ENCODE measurements around the gene GNS.

The GNS gene

GRCh38 chr12:64740646-64741045 is 18.6 kb downstream of the GNS start:
- no peaks in the 10 kb centered on the region for H3K27me3 ChIP-seq (replicated peaks; ENCODE audit: control insufficient read depth, insufficient read depth, low read length)
- H3K36me3 ChIP-seq (ENCODE audit: control insufficient read depth, insufficient read depth, low read length) = peaks cover 8% of the 10 kb centered on the region
- DNase-seq (ENCODE audit: extremely low read depth, insufficient read length) = no peak
- no peak overlapping the region for H3K4me3 ChIP-seq (replicated peaks; ENCODE audit: low read depth, low read length)
- TF ChIP-seq CTCF (IDR thresholded peaks at IDR 0.05; ENCODE audit: insufficient read depth, low read length, poor library complexity, severe bottlenecking) = no peak

- Histone ChIP-seq H3K36me3 (ENCODE audit: control insufficient read depth, insufficient read depth, low read length) (peaks cover 8% of the 10 kb centered on the region), H3K27me3 (replicated peaks; ENCODE audit: control insufficient read depth, insufficient read depth, low read length) (no peaks in the 10 kb centered on the region), H3K4me3 (replicated peaks; ENCODE audit: low read depth, low read length) (no peak overlapping the region)
- no peak for TF ChIP-seq CTCF (IDR thresholded peaks at IDR 0.05; ENCODE audit: insufficient read depth, low read length, poor library complexity, severe bottlenecking)
- DNase-seq (ENCODE audit: extremely low read depth, insufficient read length) = no peak
Measured at GRCh38 chr12:64739778-64740177, 19.4 kb downstream of the GNS start.

GRCh38 chr12:64737539-64737938 is 21.7 kb downstream of the GNS start:
- Histone ChIP-seq H3K36me3 (ENCODE audit: control insufficient read depth, insufficient read depth, low read length) (peaks cover 10% of the 10 kb centered on the region), H3K27me3 (replicated peaks; ENCODE audit: control insufficient read depth, insufficient read depth, low read length) (no peaks in the 10 kb centered on the region), H3K4me3 (replicated peaks; ENCODE audit: low read depth, low read length) (no peak overlapping the region)
- no peak for TF ChIP-seq CTCF (IDR thresholded peaks at IDR 0.05; ENCODE audit: insufficient read depth, low read length, poor library complexity, severe bottlenecking)
- DNase-seq (ENCODE audit: extremely low read depth, insufficient read length) = no peak

- no peak for DNase-seq (ENCODE audit: extremely low read depth, insufficient read length)
- TF ChIP-seq CTCF (IDR thresholded peaks at IDR 0.05; ENCODE audit: insufficient read depth, low read length, poor library complexity, severe bottlenecking) = no peak
- Histone ChIP-seq H3K36me3 (ENCODE audit: control insufficient read depth, insufficient read depth, low read length) (peaks cover 8% of the 10 kb centered on the region), H3K4me3 (replicated peaks; ENCODE audit: low read depth, low read length) (no peak overlapping the region), H3K27me3 (replicated peaks; ENCODE audit: control insufficient read depth, insufficient read depth, low read length) (no peaks in the 10 kb centered on the region)
Measured at GRCh38 chr12:64736771-64737170, 22.4 kb downstream of the GNS start.

GRCh38 chr12:64735442-64735841 is 23.8 kb downstream of the GNS start:
- TF ChIP-seq CTCF (IDR thresholded peaks at IDR 0.05; ENCODE audit: insufficient read depth, low read length, poor library complexity, severe bottlenecking) = no peak

GRCh38 chr12:64733857-64734256 is 25.3 kb downstream of the GNS start:
- Histone ChIP-seq H3K36me3 (ENCODE audit: control insufficient read depth, insufficient read depth, low read length) (peaks cover 6% of the 10 kb centered on the region), H3K27me3 (replicated peaks; ENCODE audit: control insufficient read depth, insufficient read depth, low read length) (no peaks in the 10 kb centered on the region), H3K4me3 (replicated peaks; ENCODE audit: low read depth, low read length) (no peak overlapping the region)
- no peak for TF ChIP-seq CTCF (IDR thresholded peaks at IDR 0.05; ENCODE audit: insufficient read depth, low read length, poor library complexity, severe bottlenecking)
- no peak for DNase-seq (ENCODE audit: extremely low read depth, insufficient read length)

More at GRCh38 chr12:64735442-64735841, 23.8 kb downstream of the GNS start:
- Histone ChIP-seq H3K27me3 (replicated peaks; ENCODE audit: control insufficient read depth, insufficient read depth, low read length) (no peaks in the 10 kb centered on the region), H3K36me3 (ENCODE audit: control insufficient read depth, insufficient read depth, low read length) (peaks cover 8% of the 10 kb centered on the region), H3K4me3 (replicated peaks; ENCODE audit: low read depth, low read length) (no peak overlapping the region)
- no peak for DNase-seq (ENCODE audit: extremely low read depth, insufficient read length)
